DMS 273 (cell line): ENCODE measurements around the gene PLEKHA3.
"Not testable (repeated sequence)": the region's sequence is repeated elsewhere in the genome, so short reads cannot be mapped to it uniquely, and the experiment has no call there.

ENCODE experiments used
- DNase-seq: peaks from one replicate; lab custom pipeline; 2025; ENCODE audit not compliant: unreplicated experiment; lab: John Stamatoyannopoulos, UW

PLEKHA3 gene

DNA sequence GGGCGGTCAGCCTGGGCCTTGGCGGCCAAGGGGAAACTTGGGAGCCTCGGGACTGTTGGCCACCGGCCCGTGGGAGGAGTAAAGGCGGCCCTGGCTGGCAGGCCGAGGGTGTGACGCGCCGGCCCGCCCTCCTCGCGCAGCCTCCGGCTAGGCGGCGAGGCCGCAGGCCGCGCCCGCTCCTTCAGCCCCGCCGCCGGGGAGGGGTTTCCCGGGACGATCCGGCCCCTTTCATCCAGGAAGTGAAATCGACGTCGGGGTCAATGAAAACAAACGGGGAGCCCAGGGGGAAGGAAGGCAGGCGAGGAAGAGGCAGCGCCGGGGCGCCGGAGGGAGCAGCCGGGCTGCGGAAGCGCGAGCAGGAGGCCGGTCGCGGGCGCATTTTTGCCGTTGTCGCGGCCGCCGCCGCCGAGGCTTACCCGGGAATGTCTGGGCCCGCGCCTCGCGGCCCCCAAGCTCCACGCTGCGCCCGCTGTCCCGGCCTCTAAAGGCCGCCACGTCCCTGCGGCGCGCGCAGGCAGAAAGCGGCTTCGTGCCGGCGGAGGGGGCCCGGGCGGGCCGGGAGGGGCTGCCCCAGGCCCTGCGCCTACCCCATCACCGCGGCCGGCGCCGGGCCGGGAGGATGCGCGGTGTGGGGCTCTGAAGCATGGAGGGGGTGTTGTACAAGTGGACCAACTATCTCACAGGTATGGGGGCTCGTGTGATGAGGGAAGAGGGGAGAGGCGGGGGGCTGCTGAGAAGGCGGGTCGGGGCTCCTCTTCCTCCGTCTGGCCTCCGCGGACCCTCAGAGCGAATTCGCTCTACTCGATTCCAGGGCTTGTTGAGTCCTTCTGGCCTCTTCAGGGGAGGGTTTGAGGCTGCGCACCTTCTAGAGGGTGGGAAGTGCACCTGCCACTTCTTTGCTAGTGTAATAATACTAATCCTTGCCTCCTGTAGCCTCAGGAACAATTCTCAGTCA lies at the start of gene PLEKHA3:
PLEKHA3 (plus strand) TSS at position 231 of the 955 bp plus-strand sequence; CDS start at position 644, 413 bp downstream.
- peak; percentile 97 for DNase-seq

DNA sequence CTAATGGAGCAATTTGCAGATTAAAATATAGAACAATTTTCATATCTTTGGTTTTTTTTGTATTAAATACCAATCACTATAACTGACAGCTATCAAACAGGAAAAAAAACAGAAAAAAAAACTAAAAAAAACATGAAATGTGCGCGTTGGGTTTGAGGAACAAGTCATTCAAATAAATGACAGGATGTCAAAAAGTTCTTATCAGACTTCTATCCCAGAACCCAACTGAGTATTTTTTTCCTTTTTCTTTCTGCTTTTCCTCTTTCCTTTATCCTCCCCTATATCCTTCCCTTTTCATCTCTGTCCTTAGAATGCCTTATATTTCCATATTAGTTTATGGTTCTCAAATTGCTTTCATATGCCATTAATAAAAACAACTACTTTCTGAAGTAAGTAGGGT lies 43.6 kb upstream of the PLEKHA3 start:
- no peak for DNase-seq

DNA sequence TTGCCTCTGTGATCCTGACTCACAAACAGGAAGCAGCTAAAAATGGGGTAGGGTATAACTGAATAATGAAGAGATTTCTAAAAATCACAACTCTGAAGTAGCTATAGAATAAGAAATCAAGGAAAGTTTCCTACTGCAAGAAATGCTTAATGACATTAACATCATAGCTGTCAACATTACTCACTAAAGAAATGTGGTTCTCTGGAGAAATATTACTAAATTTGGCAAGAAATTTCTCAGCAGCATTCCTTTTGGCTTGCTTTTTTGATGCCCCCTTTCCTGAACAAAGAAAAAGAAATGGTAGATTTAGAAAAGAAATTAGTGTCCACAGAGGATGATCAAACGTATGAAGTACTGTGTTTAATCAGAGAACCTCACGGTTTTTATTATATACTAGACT lies 38.8 kb upstream of the PLEKHA3 start:
- DNase-seq = no peak

DNA sequence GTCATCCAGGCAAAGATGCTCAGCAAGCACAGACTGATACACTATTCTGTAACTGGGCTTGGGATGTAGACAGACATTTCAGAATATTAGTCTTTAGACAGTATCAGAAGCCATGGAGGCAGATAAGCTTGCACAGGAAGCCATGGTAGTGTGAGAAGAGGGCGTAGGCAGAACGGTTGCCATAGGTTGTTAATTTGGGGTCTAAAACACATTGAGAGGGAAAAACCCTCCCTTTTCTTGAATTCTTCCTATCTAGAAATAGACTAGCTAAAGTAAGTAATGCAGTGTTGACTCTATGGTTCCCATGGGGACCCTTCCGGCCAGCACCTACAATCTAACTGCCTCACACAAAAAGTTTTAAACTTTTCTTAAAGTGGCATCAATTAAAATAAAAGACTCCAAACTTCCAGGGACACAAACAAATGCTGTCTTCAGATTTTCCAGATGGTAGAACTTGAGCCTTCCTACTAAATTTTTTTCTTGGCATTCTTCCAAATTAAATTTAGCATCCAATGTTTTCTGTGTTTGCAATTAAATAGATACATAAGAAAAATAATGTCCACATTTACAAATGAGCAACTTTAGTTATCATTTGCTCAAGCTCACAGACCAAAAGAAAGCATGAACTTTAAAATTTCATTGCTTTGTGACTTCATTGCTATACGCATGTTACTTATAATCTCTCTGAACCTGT lies 31.1 kb upstream of the PLEKHA3 start:
- peak; percentile 18 for DNase-seq

DNA sequence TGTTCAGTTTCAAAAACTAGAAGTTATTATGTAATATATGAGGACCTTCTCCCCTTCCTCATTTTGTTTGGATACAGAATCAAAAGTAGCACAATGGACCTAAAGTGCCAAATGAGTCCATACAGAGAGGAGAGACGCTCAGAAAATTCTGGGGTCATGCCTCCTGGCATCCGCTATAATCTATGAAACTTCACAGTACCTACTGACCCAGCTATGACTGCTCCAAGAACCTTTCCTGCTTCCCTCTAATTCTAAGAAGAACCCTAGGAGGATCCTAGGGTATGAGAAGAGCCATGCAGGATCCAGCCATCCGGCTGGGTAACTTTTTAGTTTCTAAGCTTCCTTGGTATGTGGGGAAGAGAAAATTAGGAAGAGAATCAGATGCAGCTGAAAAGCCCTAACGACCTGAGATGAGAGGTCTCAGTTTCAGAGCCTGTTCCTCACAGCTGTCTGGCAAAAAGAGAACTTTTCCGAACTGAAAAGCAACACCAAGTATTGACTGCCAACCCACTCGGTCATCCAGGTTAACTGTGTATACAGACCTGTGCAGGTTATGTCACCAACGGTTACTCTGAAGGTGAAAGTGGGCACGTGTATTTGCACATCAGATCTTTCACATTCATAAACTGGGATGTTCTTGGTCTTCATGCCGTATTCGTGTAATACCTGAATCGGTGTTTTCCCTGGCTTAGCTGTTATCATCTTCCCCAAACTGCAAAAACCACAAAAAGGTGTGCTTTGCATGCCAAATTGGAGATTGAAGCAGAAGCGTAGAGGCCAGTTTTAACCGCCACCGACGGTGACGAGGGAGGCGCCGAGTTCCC lies 30.3 kb upstream of the PLEKHA3 start:
- peak; percentile 59 for DNase-seq

DNA sequence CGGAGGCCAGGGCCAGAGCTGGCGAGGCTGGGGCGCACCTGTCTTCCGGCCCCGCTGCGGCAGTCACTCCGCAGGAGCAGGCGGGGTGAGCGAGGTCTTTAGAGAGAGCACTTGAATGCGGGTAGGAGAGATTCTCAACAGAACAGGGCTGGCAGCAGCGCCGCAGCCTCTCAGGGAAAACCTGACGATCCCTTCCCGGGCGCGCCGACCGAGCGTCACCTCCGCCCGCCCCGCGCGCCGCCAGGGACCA lies 29.8 kb upstream of the PLEKHA3 start:
- DNase-seq = no peak

DNA sequence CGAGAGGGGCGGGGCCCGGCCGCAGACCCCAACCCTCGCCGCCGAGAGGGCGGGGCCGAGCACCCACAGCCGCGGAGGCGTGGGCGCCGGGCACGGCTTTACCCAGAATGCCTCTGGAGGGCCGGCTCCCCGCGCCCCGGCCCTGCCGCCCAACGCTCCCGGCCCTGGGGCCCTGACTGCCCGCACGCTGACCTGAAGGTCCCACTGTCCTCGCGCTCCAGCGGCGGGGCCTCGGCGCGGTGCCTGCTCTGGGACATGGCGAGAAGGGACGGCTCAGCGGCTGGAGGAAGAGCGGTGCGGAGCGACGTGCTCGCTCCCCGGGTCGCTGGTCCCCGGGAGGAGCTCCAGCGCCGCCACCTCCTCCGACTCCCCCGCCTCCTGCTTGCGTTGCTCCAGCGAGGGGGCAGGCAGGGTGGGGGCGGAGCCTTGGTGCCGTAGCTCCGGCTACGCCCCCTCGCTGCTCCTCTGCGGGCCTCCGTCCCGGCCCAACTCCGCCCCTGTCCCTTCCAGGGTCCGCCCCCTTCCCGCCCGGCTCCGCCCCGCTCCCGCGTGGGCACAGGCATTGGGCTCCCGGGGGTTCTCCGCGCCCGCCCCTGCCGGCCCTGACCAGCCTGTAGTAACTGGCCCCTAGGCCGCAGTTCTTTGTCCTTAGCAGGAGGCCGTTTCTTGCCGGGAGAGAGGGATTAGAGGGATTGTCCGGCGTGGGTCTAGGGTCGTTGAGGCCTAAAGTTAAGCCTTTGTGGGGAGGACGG lies 29.3 kb upstream of the PLEKHA3 start, which contains the start of the genes PJVK and PRKRA:
PJVK (plus strand) TSS at position 605 of the 752 bp plus-strand sequence. CDS start 2,032 bp downstream, outside the sequence.
PRKRA (minus strand) TSS at position 402 of the 752 bp plus-strand sequence; CDS start at position 257, 145 bp downstream.
- peak; percentile 98 for DNase-seq

DNA sequence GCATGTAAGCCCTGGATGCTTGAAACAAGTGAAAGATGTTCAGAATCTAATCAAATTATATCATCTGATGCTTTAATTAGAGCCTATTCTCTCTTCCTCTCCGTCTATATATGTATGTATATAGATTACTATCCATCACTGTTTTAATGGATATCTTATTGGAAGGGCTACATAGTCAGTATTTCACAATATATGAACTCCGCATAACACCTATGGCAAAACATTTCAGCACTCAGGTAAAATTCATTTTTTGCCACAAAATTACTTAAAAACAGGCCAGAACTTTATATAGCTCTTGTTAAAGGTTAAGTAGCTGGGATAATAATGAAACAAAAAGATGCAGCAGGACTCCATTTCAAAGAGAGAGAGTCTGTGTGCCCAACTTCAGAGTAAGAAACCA lies 27.9 kb upstream of the PLEKHA3 start:
- DNase-seq = no peak

DNA sequence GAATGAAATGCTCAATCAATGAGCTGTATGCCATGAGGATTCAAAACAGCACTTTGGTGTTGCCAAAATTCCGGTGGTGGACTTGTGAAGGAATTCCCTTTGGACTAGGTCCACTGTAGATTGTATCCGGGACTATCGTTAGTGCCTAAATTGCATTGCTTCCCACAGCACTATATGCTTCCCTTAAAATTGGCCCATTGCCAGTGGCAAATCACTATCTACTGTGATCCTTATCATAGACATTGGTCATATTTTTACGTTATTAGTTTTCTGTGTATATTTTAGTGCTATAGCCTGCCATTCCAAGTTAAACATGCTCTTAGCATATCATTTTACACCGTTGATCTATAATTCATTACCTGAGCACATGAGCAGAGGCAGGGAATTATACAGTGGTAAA lies 27.4 kb upstream of the PLEKHA3 start:
- DNase-seq = peak; percentile 22

DNA sequence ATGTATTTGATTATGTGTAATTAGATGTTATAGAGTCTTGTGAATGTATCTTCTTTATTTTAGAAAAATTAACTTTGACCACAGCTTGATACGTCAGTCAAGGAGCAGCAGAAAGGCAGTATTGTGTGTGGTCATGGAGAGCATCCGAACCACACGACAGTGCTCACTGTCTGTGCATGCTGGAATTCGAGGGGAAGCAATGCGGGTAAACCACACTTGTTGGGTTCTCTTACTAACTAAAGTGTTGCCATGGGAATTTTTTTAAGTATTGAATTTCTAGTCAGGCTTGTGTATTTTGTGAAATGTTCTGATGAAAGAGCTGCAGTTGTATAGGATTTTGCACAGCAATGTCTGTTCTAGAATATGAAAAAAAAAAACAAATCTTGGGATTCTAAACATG lies 24.3 kb upstream of the PLEKHA3 start:
- DNase-seq = no peak

DNA sequence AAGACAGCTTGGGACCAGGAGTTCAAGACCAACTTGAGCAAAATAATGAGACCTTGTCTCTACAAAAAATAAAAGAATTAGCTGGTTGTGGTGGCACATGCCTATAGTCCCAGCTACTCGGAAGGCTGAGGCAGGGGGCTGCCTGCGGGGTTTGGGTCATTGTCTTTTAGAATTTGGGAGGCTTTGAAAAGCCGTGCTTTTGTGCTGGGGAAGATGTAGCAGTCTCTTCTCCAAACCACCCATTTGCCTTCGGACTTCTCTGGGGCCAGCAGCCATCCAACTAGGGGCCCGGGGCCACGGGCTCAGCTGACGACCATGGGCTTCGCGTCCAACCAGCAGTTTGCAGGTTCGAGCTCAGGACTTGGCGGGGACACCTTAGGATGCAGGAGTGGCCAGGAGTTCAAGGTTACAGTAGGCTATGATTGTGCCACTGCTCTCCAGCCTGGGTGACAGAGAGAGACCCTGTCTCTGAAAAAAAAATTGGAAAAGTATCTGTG lies 22.8 kb upstream of the PLEKHA3 start:
- no peak for DNase-seq

DNA sequence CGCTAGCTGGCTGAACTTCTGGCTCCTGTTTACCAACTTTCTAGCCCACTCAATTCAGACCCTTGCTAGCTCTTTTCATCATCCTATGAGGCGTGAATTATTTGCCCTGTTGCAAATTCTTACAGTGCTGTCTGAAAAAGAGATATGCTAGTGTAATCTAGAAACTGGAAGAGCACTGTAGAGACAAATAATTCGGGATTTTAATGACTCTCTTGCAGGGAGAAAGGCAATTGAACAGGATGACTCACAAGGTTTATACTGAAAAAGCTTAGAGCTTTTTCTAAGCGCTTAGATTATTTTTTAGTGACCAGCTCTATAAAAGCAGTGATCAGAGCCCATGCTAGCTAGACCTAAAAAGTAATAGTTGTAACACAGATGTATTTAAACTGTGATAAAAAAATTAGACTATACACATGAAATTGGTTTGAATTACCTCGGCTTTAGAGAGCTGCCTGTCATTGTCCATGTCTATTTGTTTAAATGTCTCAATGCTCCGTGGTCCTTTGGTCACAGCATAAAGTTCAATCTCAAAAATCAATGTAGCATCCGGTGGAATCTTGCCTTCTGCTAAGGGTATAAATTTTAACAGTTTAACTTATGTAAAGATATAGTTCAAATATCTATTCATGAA lies 10.9 kb upstream of the PLEKHA3 start:
- no peak for DNase-seq

DNA sequence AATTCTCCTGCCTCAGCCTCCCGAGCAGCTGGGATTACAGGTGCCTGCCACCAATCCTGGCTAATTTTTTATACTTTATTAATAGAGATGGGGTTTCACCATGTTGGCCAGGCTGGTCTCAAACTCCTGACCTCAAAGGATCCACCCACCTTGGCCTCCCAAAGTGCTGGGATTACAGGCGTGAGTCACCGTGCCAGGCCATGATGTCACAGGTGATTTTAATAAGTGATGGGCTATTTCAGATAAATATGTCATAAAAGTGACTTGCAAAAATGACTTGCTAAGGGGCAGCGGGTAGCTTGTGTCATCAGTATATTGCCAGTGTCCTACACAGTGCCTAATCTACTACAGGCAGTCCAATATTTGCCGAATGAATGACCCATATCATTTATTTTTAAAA lies 8.9 kb upstream of the PLEKHA3 start:
- DNase-seq = not testable (repeated sequence)

DNA sequence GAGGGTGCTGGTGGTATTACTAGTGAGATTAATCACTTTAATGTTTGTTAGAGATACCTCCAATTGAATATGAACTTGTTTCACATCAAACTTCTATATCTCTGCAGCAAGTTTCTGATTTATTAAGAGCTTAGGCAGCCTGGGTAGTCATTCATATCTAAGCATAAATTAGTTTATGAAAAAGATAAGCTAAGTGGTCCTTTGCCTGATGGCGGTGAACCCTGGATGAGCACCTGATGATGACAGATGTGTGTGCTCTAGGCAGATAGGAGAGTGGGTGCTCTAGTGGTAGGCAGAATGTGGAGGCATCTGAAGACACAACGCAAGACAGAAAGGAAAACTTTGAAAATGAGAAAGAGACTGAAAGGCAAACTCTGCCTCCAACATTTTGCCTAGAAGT lies 6.9 kb upstream of the PLEKHA3 start:
- no peak for DNase-seq

DNA sequence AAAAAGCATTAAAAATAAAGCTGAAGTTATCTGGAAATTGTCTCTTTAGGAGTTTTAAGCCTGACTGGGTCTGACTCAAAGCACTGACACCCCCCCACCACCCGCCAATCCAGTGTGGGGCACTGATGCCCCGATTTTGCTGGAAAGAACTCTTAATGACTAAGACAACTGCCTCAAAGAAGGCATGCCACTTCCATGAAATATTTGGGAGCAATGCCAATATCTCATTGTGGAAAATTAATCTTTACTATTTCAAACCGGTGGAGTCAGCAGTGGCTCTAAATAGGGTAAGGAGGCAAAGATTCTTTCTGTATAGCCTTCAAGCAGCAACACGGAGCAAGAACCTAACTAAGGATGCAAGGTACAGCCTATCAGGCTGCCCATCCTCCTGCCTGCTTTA lies 6.3 kb upstream of the PLEKHA3 start:
- DNase-seq = no peak

DNA sequence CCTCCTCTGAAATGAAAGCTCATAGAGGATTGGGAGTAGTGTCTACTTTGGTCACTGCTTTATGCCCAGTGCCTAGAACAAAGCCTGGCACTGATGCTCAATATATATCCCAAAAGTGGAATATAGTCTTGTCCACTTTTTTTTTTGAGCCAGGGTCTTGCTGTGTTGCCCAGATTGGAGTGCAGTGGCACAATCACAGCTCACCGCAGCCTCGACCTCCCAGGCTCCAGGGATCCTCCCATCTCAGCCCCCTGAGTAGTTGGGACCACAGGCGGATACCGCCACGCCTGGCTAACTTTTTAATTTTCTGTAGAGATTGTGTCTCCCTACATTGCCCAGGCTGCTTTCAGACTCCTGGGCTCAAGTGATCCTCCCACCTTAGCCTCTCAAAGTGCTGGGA lies 5.7 kb upstream of the PLEKHA3 start:
- DNase-seq = no peak

DNA sequence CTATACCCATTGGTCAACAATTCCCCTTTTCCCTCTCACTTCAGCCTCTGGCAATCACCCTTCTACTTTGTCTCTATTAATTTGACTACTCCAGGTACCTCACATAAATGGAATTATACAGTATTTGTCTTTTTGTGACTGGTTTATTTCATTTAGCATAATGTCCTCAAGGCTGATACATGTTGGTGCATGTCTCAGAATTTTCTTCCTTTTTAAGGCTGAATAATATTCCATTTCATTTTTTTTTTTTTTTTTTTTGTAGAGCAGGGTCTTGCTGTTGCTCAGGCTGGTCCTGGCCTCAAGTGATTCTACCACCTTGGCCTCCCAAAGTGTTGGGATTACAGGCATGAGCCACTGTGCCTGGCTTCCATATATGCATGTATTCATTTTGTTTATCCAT lies 3.8 kb upstream of the PLEKHA3 start:
- DNase-seq = no peak

DNA sequence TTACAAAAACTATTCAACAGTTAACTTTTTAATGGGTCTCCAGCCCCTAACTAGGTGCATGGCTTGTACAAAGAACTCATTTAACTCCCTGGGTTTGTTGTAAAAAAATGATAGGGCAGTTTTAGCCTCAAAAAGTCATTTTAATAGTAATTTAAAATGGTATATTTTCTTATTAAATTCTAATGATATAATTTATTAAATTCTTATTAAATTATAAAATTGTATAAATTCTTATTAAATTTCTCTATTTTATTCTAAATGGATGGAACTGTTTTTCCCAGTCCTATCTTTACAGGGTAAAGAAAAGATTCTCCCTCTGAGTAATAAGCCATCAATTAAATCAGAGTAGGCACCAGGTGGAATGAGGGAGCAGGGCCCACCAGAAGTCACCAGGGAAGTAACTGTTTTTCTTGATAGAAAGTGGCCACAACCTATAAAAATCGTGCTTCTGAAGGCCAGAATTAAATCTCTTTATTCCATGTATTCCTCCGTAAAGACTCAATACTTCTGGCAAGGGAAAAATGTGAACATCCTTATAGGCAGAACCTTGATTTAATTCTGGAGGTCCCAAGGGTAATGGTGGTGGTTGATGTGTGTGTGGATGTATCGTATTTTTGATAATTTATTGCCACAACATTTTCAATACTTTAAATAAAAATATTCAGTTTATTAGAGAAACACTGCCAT lies 2.7 kb upstream of the PLEKHA3 start:
- peak; percentile 59 for DNase-seq

DNA sequence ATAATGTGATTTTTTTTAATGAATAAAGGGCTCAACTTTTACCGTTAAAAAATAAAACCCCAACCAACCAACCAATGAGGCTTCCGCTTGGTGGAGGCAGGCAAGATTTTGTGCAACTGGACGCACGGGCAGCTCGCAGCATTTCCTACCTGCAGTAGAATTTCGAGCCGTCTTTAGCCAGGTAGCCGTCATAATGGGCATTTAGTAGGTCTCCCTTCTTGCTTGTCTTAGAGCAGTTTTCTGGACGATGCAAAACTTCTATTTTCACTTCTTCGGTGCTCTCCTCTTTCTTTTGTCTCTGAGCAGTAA lies 2.2 kb upstream of the PLEKHA3 start:
- DNase-seq = peak; percentile 59
